ENCODE results near the gene NELFB. TPM values are rescaled to one million over a fixed set of nuclear protein-coding genes. Genes with fewer than 3 reads are reported as not detected.

NELFB gene
- total and polyA plus RNA-seq, 9 of the 15 experiments (the other 6 are each of a cell fraction or from before 2014, with no cell fraction given) = 0.24 to 84.0 (median 29.7) TPM

DNA sequence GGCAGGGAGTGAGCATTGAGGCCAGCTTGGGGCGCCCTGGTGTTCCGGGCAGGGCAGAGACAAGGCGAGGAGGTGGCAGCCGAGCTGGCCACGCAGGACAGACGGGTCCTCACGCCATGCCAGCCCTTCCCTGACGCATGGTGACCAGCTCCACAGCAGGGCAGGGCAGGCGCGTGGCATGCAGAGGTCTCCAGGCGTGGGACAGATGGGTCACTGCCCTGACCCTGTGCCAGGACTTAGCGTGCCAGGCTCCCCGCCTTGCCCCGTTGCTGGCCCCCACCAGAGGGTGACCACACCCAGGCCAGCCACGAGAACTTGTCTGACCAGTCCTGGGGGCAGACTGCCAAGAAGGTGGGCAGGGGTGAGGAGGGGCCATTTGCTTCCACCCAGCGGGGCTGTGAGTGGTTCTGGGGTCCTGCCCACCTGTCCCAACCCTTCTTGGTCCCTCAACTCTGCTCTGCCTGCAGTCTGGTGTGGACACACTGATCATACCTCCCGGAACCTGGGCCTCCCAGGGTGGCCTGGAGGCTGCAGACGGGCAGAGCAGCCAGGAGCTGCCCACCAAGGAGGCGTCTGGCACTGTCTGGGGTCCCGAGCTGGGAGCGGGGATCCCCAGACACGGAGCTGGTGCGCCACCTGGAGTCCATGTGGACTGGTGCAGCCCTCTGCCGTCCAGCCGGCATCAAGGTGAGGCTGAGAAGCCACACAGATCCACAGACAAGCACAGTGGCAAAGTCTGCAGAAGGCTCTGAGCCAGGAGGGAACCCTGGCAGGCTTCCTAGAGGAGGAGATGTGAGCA lies 27.9 kb upstream of the NELFB start, which contains the start of gene RNF224 (continued):
- TF ChIP-seq TFAM (CRISPR knock-in tag; conservative IDR thresholded peaks at IDR 0.05) (no peak), ESRRA (IDR thresholded peaks at IDR 0.05; ENCODE audit: borderline replicate concordance, low read depth) (peak; percentile 34; the same call in 1 of the 2 replicates), STAG1 (CRISPR knock-in tag; IDR thresholded peaks at IDR 0.05; ENCODE audit: borderline replicate concordance) (peak; percentile 86), ZNF354B (CRISPR knock-in tag; IDR thresholded peaks at IDR 0.05) (no peak), ZNF57 (CRISPR knock-in tag; IDR thresholded peaks at IDR 0.05) (no peak), ZNF253 (CRISPR knock-in tag; conservative IDR thresholded peaks at IDR 0.05) (no peak), ETV6 (IDR thresholded peaks at IDR 0.05; ENCODE audit: borderline replicate concordance in 1 of 2, low read depth in 2 of 2, low read length in 1 of 2) (no peak), ETV6 (CRISPR knock-in tag; IDR thresholded peaks at IDR 0.05; ENCODE audit: borderline replicate concordance) (no peak), MAFG (tag; conservative IDR thresholded peaks at IDR 0.05) (no peak), ZNF561 (CRISPR knock-in tag; conservative IDR thresholded peaks at IDR 0.05) (no peak), ZBTB7A (IDR thresholded peaks at IDR 0.05; ENCODE audit: borderline replicate concordance, control insufficient read depth, low read depth, low read length) (peak; percentile 56), RHOXF2B (CRISPR knock-in tag; conservative IDR thresholded peaks at IDR 0.05) (no peak), NR3C1 (CRISPR knock-in tag; IDR thresholded peaks at IDR 0.05) (no peak), NFRKB (IDR thresholded peaks at IDR 0.05; ENCODE audit: low read depth) (no peak), MIER1 (IDR thresholded peaks at IDR 0.05; ENCODE audit: low read depth) (no peak), KLF16 (IDR thresholded peaks at IDR 0.05) (no peak), SMAD2 (IDR thresholded peaks at IDR 0.05; ENCODE audit: low read depth, low read length) (no peak), ZNF311 (CRISPR knock-in tag; IDR thresholded peaks at IDR 0.05) (no peak), TGIF2 (CRISPR knock-in tag; IDR thresholded peaks at IDR 0.05) (no peak), JUNB (CRISPR knock-in tag; conservative IDR thresholded peaks at IDR 0.05) (no peak), PHF21A (IDR thresholded peaks at IDR 0.05; ENCODE audit: borderline replicate concordance, low read depth) (no peak), DNMT1 (IDR thresholded peaks at IDR 0.05) (no peak), PTBP1 (IDR thresholded peaks at IDR 0.05; ENCODE audit: low read depth, low read length) (no peak), ZNF24 (IDR thresholded peaks at IDR 0.05) (peak; percentile 28; the same call in 1 of the 2 replicates), NFIC (IDR thresholded peaks at IDR 0.05) (peak; percentile 38), HDAC6 (IDR thresholded peaks at IDR 0.05; ENCODE audit: low read depth, low read length) (no peak), NELFE (IDR thresholded peaks at IDR 0.05; ENCODE audit: insufficient read depth, insufficient read length) (no peak), ZNF41 (CRISPR knock-in tag; conservative IDR thresholded peaks at IDR 0.05) (no peak), CC2D1A (IDR thresholded peaks at IDR 0.05) (peak; percentile 85)
- TF ChIP-seq, protein P1, sequence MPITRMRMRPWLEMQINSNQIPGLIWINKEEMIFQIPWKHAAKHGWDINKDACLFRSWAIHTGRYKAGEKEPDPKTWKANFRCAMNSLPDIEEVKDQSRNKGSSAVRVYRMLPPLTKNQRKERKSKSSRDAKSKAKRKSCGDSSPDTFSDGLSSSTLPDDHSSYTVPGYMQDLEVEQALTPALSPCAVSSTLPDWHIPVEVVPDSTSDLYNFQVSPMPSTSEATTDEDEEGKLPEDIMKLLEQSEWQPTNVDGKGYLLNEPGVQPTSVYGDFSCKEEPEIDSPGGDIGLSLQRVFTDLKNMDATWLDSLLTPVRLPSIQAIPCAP (CRISPR knock-in tag; IDR thresholded peaks at IDR 0.05; ENCODE audit: borderline replicate concordance) = no peak
- TF ChIP-seq, protein P2, sequence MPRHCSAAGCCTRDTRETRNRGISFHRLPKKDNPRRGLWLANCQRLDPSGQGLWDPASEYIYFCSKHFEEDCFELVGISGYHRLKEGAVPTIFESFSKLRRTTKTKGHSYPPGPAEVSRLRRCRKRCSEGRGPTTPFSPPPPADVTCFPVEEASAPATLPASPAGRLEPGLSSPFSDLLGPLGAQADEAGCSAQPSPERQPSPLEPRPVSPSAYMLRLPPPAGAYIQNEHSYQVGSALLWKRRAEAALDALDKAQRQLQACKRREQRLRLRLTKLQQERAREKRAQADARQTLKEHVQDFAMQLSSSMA (CRISPR knock-in tag; IDR thresholded peaks at IDR 0.05) = no peak
